CD4-positive, alpha-beta T cell treated with Interleukin-10 for 1 hour (primary cell): ENCODE measurements around the gene APH1A.
"Not testable (repeated sequence)": the region's sequence is repeated elsewhere in the genome, so short reads cannot be mapped to it uniquely, and the experiment has no call there.

Source experiments
- DNase-seq: peaks from one replicate; pipeline ENCODE4 v3.0.0-alpha.2; 2020

The APH1A gene

GRCh38 chr1:150268705-150269403, at the start of gene APH1A:
Gene APH1A, minus strand, starts transcription at chr1:150269016. Its CDS starts 206 bp downstream, at chr1:150268810.
- DNase-seq = peak; percentile 95

GRCh38 chr1:150314691-150315090, 45.9 kb upstream of the APH1A start:
- not testable (repeated sequence) for DNase-seq

- no peak for DNase-seq
Observed at GRCh38 chr1:150311762-150312161, 42.9 kb upstream of the APH1A start.

- DNase-seq = no peak
Observed at GRCh38 chr1:150309758-150310508, 41.1 kb upstream of the APH1A start.

- DNase-seq = not testable (repeated sequence)
Observed at GRCh38 chr1:150308585-150308984, 39.8 kb upstream of the APH1A start.

- no peak for DNase-seq
Observed at GRCh38 chr1:150302902-150303301, 34.1 kb upstream of the APH1A start.

- DNase-seq = no peak
Observed at GRCh38 chr1:150302338-150302737, 33.5 kb upstream of the APH1A start.

GRCh38 chr1:150299716-150300115, 30.9 kb upstream of the APH1A start:
- DNase-seq = no peak

GRCh38 chr1:150295476-150295875, 26.7 kb upstream of the APH1A start:
- DNase-seq = no peak

GRCh38 chr1:150293433-150294253, 24.8 kb upstream of the APH1A start, which contains the start of gene MRPS21:
Gene MRPS21, plus strand, starts transcription at chr1:150293861. Its CDS starts 506 bp downstream, at chr1:150294367.
- DNase-seq = peak; percentile 93

GRCh38 chr1:150288822-150289221, 20.0 kb upstream of the APH1A start:
- DNase-seq = no peak

- no peak for DNase-seq
Observed at GRCh38 chr1:150288382-150288781, 19.6 kb upstream of the APH1A start.

- DNase-seq = no peak
Observed at GRCh38 chr1:150283260-150283659, 14.4 kb upstream of the APH1A start.

- DNase-seq = no peak
Observed at GRCh38 chr1:150282558-150282958, 13.7 kb upstream of the APH1A start.

GRCh38 chr1:150281758-150282557, 13.1 kb upstream of the APH1A start, which contains the start of gene CIART:
Gene CIART, plus strand, starts transcription at chr1:150282554. Its CDS starts 714 bp downstream, at chr1:150283268.
- peak; percentile 91 for DNase-seq

GRCh38 chr1:150281221-150281757, 12.5 kb upstream of the APH1A start:
- peak; percentile 69 for DNase-seq

- no peak for DNase-seq
Observed at GRCh38 chr1:150280138-150280707, 11.4 kb upstream of the APH1A start.

GRCh38 chr1:150273311-150273710, 4.5 kb upstream of the APH1A start:
- no peak for DNase-seq

GRCh38 chr1:150271291-150271959, 2.6 kb upstream of the APH1A start:
- no peak for DNase-seq

- DNase-seq = no peak
Observed at GRCh38 chr1:150269451-150269850, 635 bp upstream of the APH1A start.

GRCh38 chr1:150268340-150268704, 494 bp downstream of the APH1A start:
- DNase-seq = peak; percentile 62
